Muscle of arm (tissue), 12 donors: ENCODE results near the gene MCOLN1. TPM values are rescaled to one million over a fixed set of nuclear protein-coding genes. Genes with fewer than 3 reads are reported as not detected.
"Not testable (repeated sequence)": the region's sequence is repeated elsewhere in the genome, so short reads cannot be mapped to it uniquely, and the experiment has no call there.

Experiments
- DNase-seq: peaks from one replicate; pipeline ENCODE4 v3.0.0-alpha.2; 2013
- polyA plus RNA-seq, 12 donors: library from polyadenylated mRNA; unstranded; fragments of 120-200 nt; gene quantifications; one replicate each; pipeline ENCODE4 v1.2.1, GENCODE V29; 2013; ENCODE audit not compliant: insufficient read length in 12 of 12

MCOLN1 gene
- polyA plus RNA-seq, 12 donors: 9.7 to 16.7 (median 10.8) TPM; not detected in 1

DNA sequence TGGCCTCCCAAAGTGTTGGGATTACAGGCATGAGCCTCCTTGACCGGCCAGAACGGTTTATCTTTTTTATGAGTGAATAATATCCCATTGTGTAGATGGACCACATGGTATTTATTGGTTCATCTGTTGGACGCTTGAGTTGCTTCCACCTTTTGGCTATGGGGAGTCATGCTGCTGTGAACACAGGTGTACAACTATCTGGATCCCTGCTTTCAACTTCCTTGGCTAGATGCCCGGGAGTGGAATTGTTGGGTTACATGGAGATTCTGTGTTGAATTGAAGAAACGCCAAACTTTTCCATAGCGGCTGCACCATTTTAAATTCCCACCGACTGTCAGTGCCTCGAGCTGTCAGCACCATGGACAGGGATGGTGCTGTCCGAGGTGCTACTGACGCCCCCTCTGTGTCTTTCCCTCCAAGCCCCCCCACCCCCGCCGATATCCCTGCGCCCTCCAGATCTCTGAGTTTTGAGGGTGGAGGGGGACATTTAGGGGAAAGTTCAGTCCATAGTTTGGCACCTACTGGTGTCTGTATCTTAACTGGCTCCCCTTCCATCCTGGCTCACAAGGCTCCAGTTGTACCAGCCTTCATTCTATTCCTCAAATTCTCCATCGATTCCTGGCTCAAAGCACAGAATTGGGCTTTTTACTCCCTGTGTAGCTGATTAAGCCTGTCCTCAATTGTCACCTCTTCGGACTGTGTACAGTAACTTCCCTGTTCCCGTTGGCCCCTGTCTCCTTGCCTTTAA lies 40.4 kb downstream of the MCOLN1 start:
- DNase-seq: no peak

DNA sequence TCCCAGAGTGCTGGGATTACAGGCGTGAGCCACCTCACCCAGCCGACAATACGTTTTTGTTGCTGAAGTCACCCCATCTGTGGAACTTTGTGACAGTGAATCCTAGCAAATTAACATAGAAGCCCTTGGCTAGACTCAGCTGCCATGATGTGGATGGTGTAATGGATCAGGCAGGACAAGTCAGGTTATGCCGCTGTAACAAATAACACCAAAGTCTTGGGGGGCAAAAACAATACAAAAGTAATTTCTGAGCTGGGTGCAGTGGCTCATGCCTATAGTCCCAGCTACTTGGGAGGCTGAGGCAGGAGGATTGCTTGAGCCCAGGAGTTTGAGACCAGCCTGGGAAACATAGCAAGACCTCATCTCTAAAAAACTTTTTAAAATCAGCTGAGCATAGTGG lies 42.4 kb downstream of the MCOLN1 start:
- DNase-seq: no peak

DNA sequence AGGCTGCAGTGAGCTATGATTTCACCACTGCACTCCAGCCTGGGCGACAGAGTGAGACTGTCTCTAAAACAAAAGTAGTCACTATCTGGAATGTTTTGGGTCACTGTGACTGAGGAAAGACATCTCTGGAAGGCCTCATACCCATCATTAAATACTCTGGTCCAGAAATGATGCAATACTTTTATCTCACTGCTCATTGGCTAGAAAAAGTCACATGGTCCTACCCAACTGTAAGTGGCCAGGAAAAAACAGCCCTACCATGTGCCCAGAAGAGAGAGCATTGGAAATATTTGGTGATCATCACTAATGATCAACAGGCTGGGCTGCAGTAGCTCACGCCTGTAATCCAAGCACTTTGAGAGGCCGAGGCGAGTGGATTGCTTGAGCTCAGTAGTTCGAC lies 42.9 kb downstream of the MCOLN1 start:
- no peak for DNase-seq

- no peak for DNase-seq
Observed at GRCh38 chr19:7570761-7571160, 48.3 kb downstream of the MCOLN1 start.

DNA sequence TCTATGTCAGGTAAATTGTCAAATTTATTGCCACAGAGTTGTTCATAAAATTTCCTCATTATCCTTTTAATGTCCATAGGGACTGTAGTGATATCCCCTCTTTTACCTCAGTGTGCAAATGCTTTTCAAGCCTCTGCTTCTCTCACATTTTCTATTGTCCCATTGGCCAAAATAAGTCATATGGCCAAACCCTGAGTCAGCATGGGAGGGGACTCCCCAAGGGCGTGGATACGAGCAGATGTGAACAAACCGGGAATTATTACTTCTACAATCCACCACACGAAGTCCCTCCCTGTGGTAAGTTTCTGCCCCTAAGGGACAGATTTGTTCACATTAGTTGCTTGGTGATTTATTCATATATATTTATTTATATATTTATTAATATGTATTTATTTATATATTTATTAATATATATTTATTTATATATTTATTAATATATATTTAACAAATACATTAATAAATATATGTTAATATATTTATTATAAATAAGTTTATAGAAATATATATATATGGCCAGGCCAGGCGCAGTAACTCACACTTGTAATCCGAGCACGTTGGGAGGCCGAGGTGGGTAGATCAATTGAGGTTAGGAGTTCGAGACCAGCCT lies 53.1 kb downstream of the MCOLN1 start:
- no peak for DNase-seq

GRCh38 chr19:7577422-7577821 lies 55.0 kb downstream of the MCOLN1 start:
- not testable (repeated sequence) for DNase-seq

- no peak for DNase-seq
Observed at GRCh38 chr19:7578127-7578526, 55.7 kb downstream of the MCOLN1 start.

DNA sequence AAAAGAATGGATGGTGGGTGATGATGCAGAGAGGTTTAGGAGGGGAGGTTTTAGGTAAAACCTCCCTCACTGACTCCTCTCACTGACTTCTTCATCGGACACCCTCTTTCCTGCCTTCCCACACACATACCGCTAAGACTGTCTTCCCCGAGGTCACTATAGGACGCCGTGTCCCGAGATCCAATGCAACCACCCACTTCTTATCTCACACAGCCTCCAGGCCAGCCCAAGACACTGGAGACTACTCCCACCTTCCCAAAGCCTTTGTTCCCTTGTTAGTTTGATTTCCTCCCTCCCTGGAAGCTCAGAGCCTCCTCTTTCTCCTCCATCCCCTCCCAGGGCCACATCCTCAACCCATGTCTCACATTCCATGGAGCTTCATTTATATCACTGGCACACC lies 56.8 kb downstream of the MCOLN1 start:
- no peak for DNase-seq

GRCh38 chr19:7582446-7582845 lies 60.0 kb downstream of the MCOLN1 start:
- DNase-seq: no peak

Other genes starting within 250 kb of the MCOLN1 start
- 100 to 1,000 TPM in 1 of 12 donors, 10 to 100 TPM in 11; 11.1 to 138 (median 16.9) TPM for gene INSR, start 228.2 kb upstream of the MCOLN1 start, polyA plus RNA-seq
- gene ARHGEF18, start 173.7 kb upstream of the MCOLN1 start, polyA plus RNA-seq: 10 to 100 TPM in 10 of 12 donors, 1 to 10 TPM in 1, not detected in 1; 8.5 to 20.9 (median 13.9) TPM
- 1 to 10 TPM in 10 of 12 donors, not detected in 2; 1.9 to 3.1 (median 2.3) TPM for gene PEX11G, start 33.6 kb upstream of the MCOLN1 start, polyA plus RNA-seq
- 10 to 100 TPM in 11 of 12 donors, not detected in 1; 30.7 to 89.4 (median 36.4) TPM for gene ZNF358, start 6.5 kb upstream of the MCOLN1 start, polyA plus RNA-seq
- 10 to 100 TPM in 11 of 12 donors, not detected in 1; 19.3 to 47.1 (median 24.1) TPM for gene PNPLA6, start 13.1 kb downstream of the MCOLN1 start, polyA plus RNA-seq
- 1 to 10 TPM in 3 of 12 donors, under 1 TPM in 7, not detected in 2; 0.06 to 8.8 (median 0.33) TPM for gene CAMSAP3, start 73.2 kb downstream of the MCOLN1 start, polyA plus RNA-seq
- gene XAB2, start 106.9 kb downstream of the MCOLN1 start, polyA plus RNA-seq: 10 to 100 TPM in 11 of 12 donors, not detected in 1; 17.4 to 32.6 (median 20.7) TPM
- gene PET100, start 107.2 kb downstream of the MCOLN1 start, polyA plus RNA-seq: 10 to 100 TPM in 11 of 12 donors, not detected in 1; 46.7 to 76.9 (median 63.3) TPM
- gene PCP2, start 111.1 kb downstream of the MCOLN1 start, polyA plus RNA-seq: under 1 TPM in 3 of 12 donors, not detected in 9; 0.16 to 0.66 (median 0.40) TPM
- gene STXBP2, start 114.5 kb downstream of the MCOLN1 start, polyA plus RNA-seq: 10 to 100 TPM in 2 of 12 donors, 1 to 10 TPM in 9, not detected in 1; 2.9 to 31.2 (median 4.1) TPM
- 1 to 10 TPM in 10 of 12 donors, not detected in 2; 1.2 to 6.2 (median 1.8) TPM for gene RETN, start 146.4 kb downstream of the MCOLN1 start, polyA plus RNA-seq
- under 1 TPM in 6 of 12 donors, not detected in 6; 0.11 to 0.94 (median 0.26) TPM for gene MCEMP1, start 154.5 kb downstream of the MCOLN1 start, polyA plus RNA-seq
- 10 to 100 TPM in 11 of 12 donors, not detected in 1; 24.1 to 50.8 (median 29.3) TPM for gene TRAPPC5, start 158.2 kb downstream of the MCOLN1 start, polyA plus RNA-seq
- gene FCER2, start 179.5 kb downstream of the MCOLN1 start, polyA plus RNA-seq: 1 to 10 TPM in 1 of 12 donors, under 1 TPM in 9, not detected in 2; 0.27 to 1.8 (median 0.43) TPM
- gene CLEC4G, start 209.5 kb downstream of the MCOLN1 start, polyA plus RNA-seq: under 1 TPM in 5 of 12 donors, not detected in 7; 0.19 to 0.47 (median 0.24) TPM
- gene CD209, start 224.9 kb downstream of the MCOLN1 start, polyA plus RNA-seq: 1 to 10 TPM in 11 of 12 donors, not detected in 1; 2.2 to 6.3 (median 3.5) TPM
- 1 to 10 TPM in 1 of 12 donors, under 1 TPM in 3, not detected in 8; 0.13 to 1.1 (median 0.40) TPM for gene CLEC4M, start 240.6 kb downstream of the MCOLN1 start, polyA plus RNA-seq